22Rv1 (cell line): ENCODE data around the gene ATP8B4.

Experiments used
- H3K27ac ChIP-seq: fragments of 450-650 bp; 2 replicates; pipeline ENCODE4 v1.5.1; 2017
- ZFX ChIP-seq: fragments of 450-650 bp; IDR thresholded peaks from 2 replicates; pipeline ENCODE4 v1.6.1; 2017; ENCODE audit warnings: antibody characterized with exemption, borderline replicate concordance
- TF ChIP-seq, protein P1 (sequence below): fragments of 450-650 bp; IDR thresholded peaks from 2 replicates; pipeline ENCODE4 v1.5.1; 2017; ENCODE audit warnings: mild to moderate bottlenecking

The ATP8B4 gene

DNA sequence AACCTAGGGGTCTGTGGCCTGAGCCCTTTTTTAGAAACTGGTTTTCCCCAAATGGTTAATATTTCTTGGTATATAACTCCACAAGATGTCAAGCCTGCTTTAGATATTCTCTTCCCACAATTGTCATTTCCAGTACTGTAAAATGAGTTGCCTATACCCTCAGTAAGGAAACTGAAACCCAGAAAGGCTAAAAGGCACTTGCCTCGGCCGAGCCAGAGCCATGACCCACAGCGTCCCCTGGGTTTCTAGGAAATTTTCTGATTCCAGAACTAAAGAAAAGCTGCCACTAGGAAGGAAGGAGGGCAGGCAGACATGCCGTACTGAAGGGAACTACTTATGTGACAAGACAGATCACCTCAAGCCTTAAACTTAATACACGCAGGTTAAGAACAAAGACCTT is 59.1 kb downstream of the ATP8B4 start:
- H3K27ac ChIP-seq: no peak overlapping the region
- TF ChIP-seq, protein P1, sequence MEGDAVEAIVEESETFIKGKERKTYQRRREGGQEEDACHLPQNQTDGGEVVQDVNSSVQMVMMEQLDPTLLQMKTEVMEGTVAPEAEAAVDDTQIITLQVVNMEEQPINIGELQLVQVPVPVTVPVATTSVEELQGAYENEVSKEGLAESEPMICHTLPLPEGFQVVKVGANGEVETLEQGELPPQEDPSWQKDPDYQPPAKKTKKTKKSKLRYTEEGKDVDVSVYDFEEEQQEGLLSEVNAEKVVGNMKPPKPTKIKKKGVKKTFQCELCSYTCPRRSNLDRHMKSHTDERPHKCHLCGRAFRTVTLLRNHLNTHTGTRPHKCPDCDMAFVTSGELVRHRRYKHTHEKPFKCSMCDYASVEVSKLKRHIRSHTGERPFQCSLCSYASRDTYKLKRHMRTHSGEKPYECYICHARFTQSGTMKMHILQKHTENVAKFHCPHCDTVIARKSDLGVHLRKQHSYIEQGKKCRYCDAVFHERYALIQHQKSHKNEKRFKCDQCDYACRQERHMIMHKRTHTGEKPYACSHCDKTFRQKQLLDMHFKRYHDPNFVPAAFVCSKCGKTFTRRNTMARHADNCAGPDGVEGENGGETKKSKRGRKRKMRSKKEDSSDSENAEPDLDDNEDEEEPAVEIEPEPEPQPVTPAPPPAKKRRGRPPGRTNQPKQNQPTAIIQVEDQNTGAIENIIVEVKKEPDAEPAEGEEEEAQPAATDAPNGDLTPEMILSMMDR: no peak
- no peak for TF ChIP-seq ZFX

DNA sequence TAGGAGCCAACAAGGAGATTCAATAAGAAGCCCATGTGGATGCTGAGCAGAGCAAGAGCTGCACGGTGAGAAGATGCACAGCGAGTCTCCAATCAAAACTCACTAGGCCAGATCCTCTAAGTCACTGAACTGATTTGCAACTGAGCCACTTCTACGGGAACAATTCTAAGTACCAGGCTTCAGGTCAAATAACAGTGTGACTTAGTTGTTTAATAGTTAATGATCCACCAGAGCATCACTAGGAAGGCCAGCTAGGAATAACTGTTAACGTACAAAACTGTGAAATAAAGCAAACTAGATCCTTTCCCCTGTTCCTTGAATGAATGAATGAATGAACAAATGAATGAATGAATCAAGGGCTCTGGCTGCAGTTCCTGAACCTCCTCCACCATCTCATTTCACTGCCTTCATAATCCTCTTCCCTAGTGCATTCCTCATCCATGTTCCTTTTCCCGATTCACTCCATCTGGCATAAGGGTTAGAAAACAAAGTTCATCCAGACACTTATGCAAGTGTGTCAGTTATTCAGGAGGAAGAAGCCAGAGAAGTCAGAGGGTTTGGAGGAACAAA is 59.7 kb downstream of the ATP8B4 start:
- TF ChIP-seq ZFX: no peak
- TF ChIP-seq, protein P1: no peak
- H3K27ac ChIP-seq: no peak overlapping the region

DNA sequence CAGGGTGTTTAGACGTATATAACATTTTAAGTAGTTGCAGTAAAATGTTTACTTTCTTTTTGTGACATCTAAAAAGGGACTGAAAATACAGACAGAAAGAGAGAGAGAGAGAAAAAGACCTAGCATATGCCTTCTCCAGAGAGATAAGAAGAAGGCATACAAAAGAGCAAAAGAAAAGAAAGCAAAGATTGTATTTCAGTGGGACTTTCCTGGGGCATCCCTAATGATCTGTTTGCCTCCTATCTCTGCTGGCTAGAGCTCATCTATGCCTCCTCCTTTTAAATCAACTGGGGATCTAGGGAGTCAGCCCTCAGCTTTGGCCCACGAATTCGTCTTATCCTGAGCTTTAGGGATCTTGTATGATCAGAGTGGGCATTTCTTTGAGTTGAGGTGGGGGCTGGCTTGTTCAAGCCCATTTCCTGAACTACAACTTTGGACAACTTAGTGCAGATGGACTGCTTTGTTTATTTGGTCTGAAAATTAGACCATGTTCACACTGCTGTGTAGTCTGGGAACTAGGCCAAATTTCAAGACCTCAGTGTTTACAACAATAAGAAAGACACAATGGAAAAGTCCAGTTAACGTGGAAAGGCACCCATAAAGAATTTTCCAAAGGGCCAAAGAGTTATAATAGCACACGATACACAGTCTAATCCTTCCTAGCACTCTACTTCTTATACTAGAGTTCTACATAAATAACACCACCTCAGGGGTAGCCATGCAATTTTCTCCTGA is 61.0 kb downstream of the ATP8B4 start:
- no peak overlapping the region for H3K27ac ChIP-seq
- TF ChIP-seq, protein P1: no peak
- no peak for TF ChIP-seq ZFX

DNA sequence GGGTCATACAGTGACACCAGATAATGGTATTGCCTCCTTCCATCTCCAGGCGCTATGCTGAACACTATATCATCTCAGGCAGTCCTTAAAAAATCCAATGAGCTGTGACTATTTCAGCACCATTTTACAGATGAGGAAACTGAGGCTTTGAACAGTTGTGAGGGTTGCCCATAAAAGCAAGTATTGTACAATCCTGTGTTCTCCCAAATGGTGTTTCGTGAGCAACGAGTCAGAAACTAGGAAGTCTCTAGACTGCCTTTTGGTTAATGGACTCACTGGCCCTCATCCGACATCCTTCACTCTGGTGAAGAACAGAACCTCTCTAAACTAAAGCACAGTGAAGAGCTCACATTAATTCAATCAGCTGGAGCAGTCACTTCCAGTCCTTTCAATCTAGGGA is 61.8 kb downstream of the ATP8B4 start:
- no peak overlapping the region for H3K27ac ChIP-seq
- TF ChIP-seq ZFX: no peak
- TF ChIP-seq, protein P1: no peak

DNA sequence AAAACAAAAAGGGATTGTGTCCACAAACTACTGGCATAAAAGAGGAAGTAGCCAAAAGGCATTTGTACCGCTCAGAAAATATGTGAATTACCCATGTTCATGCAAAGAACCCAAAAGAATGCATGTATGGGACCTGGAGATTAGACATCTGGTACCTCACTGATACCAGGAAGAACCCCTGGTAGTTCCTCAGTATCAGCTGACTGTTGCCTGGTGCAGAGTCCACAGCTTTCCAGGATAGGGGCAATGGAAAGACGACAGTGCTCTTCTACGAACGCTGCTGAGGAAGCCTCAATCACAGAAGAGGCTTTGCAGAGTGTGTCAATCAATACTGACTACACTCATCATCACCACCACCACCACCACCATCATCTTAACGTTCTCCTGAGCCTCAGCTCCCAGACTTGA is 63.3 kb downstream of the ATP8B4 start:
- H3K27ac ChIP-seq: no peak overlapping the region
- TF ChIP-seq, protein P1: no peak
- no peak for TF ChIP-seq ZFX

DNA sequence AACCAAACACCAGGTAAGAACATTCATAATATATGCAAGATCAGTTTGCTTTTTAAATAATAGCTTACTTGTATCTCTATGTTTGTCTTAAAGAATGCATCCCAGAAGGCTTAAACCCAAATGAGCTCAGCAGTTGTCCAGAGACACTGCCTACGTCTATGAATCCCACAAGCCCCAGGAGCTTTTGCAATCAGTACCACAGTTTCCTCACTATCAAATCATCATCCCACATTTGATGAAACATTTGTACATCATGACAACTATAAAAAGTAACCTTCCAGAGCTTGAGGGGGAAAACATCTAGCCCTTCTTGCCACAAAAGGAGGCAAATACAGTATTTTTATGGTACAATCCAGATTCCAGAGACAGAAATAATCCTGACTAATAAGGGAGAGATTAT is 63.7 kb downstream of the ATP8B4 start:
- TF ChIP-seq, protein P1: no peak
- no peak for TF ChIP-seq ZFX

DNA sequence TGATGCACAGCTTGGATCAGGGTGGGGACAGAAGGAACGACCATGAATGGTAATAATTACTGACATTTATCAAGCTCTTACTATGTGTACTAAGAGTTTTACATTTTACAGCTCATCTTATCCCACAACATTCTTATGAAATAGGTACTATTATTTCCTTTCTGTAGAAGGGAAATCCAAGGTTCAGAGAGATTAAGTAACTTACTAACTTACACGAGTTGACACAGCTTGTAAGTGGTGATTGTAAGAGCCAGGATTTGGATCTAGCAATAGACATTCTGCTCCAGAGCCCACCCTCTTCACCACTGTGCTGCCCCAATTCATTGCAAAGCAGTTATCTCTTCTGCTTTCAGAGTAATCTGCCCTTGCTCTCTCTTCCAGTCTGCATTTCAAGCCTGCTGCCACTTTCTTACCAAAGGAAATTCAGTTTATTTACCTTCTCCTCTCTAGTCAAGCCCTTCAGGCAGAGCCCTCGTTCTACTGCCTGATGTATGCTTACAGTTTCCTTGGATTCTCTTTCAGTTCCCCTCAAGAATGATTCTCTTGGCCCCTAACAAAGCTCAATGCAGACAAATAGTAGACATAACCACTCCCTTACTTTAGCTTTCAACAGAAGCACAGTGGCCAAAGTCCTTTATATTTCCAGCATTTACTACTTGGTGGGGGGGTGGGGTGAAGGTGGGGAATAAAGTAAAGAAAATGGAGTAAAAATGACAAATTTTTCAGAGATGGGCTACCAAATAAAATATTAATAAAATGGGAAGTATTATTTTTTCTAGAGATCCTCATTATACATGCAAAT is 65.8 kb downstream of the ATP8B4 start:
- no peak overlapping the region for H3K27ac ChIP-seq
- TF ChIP-seq, protein P1: no peak
- no peak for TF ChIP-seq ZFX

More for the DNA sequence above, 63.7 kb downstream of the ATP8B4 start:
- H3K27ac ChIP-seq: no peak overlapping the region
